HCT116 (cell line): ENCODE measurements around the gene DCAF6. TPM values are rescaled to one million over a fixed set of nuclear protein-coding genes. Genes with fewer than 3 reads are reported as not detected.

Experiments
- ATAC-seq: fragments of 200-7000 bp; cut with Tn5 transposase; 2 replicates; pipeline ENCODE4 v1.9.1; 2020; ENCODE audit warnings: mild to moderate bottlenecking, moderate library complexity
- BruUV-seq: library from RNA; stranded (reverse); fragments of 400-500 nt; replicated peaks from 2 replicates; lab custom pipeline; 2021; lab: Mats Ljungman, UMichigan
- CTCF ChIA-PET: fragments of 300-600 bp; sonication (Branson Sonifier 250); formaldehyde crosslinking; loops from one replicate; lab custom pipeline; 2021; ENCODE audit warnings: antibody characterized with exemption; lab: Charles Lee
- POLR2A ChIA-PET: fragments of 300-600, 350-600 bp; sonication (Branson Sonifier 250); formaldehyde crosslinking; loops from one replicate; lab custom pipeline; 2021; ENCODE audit warnings: antibody characterized with exemption; lab: Charles Lee
- RAD21 ChIA-PET, 2 experiments: fragments of 300-600 bp; sonication (Branson Sonifier 250); formaldehyde crosslinking; loops; one replicate each; lab custom pipeline; 2023; ENCODE audit warnings: low total read pairs in 2 of 2; ENCODE audit not compliant: uncharacterized antibody in 2 of 2, unreplicated experiment in 2 of 2, low non-redundant PET in 1 of 2; lab: Charles Lee
- DNase-seq: peaks from one replicate; pipeline ENCODE4 v3.0.0-alpha.2; 2010; ENCODE audit warnings: low read depth, low spot score
- H2AFZ ChIP-seq: fragments of 200-600 bp; shearing (Covaris generic), sonication (generic); 2 replicates; pipeline ENCODE4 v1.6.1; 2017; ENCODE audit warnings: low read depth, mixed run types, mixed read lengths, antibody characterized with exemption, low read length; ENCODE audit not compliant: poor library complexity, severe bottlenecking
- H3K27ac ChIP-seq: 2 replicates; pipeline ENCODE4 v1.5.1; 2012; ENCODE audit warnings: low read depth, low read length
- H3K27me3 ChIP-seq: fragments of 200-600 bp; sonication (generic); 2 replicates; pipeline ENCODE4 v1.6.1; 2016; ENCODE audit warnings: mixed run types, low read length, mixed read lengths; ENCODE audit not compliant: insufficient read depth
- H3K36me3 ChIP-seq, 2 experiments: fragments of 200-500 bp in 1 of 2; fragments of 200-600 bp in 1 of 2; sonication (Bioruptor generic) in 1 of 2; sonication (generic) in 1 of 2; 2 replicates each; pipeline versions ENCODE4 v1.5.1 to v1.6.1; 2014 to 2016; ENCODE audit warnings: low read length in 2 of 2, inconsistent platforms in 1 of 2, mixed read lengths in 1 of 2, mixed run types in 1 of 2; ENCODE audit not compliant: insufficient read depth in 2 of 2, control insufficient read depth in 1 of 2
- H3K4me1 ChIP-seq, 2 experiments: fragments of 200-600 bp in 1 of 2; sonication (generic) in 1 of 2; 2 replicates each; pipeline versions ENCODE4 v1.5.1 to v1.6.1; 2012 to 2017; ENCODE audit warnings: low read length in 2 of 2, inconsistent platforms in 1 of 2, mild to moderate bottlenecking in 1 of 2, mixed read lengths in 1 of 2, mixed run types in 1 of 2, moderate library complexity in 1 of 2; ENCODE audit not compliant: insufficient read depth in 2 of 2, control insufficient read depth in 1 of 2
- H3K4me2 ChIP-seq: fragments of 200-600 bp; sonication (generic); 2 replicates; pipeline ENCODE4 v1.6.1; 2017; ENCODE audit warnings: mixed run types, low read length, mixed read lengths
- H3K4me3 ChIP-seq, 2 experiments: fragments of 200-600 bp in 1 of 2; sonication (generic) in 1 of 2; replicated peaks in 1 of 2; 2 replicates each; pipeline ENCODE4 v1.5.1; 2011 to 2016; ENCODE audit warnings: low read length in 2 of 2, control low read depth in 1 of 2, low read depth in 1 of 2, mild to moderate bottlenecking in 1 of 2, mixed read lengths in 1 of 2, mixed run types in 1 of 2
- H3K79me2 ChIP-seq: fragments of 200-600 bp; sonication (generic); 2 replicates; pipeline ENCODE4 v1.6.1; 2017; ENCODE audit warnings: mild to moderate bottlenecking, mixed run types, low read length, moderate library complexity, mixed read lengths; ENCODE audit not compliant: insufficient read depth
- H3K9ac ChIP-seq: fragments of 200-600 bp; sonication (generic); 2 replicates; pipeline ENCODE4 v1.6.1; 2016; ENCODE audit warnings: low read length, mixed read lengths
- H3K9me2 ChIP-seq: fragments of 200-600 bp; sonication (generic), shearing (Covaris generic); 2 replicates; pipeline ENCODE4 v1.6.1; 2017; ENCODE audit warnings: mixed run types, mild to moderate bottlenecking, moderate library complexity; ENCODE audit not compliant: insufficient read depth
- H3K9me3 ChIP-seq, 2 experiments: fragments of 200-500 bp in 1 of 2; fragments of 200-600 bp in 1 of 2; sonication (Bioruptor generic) in 1 of 2; sonication (generic) in 1 of 2; 2 replicates each; pipeline ENCODE4 v1.6.1; 2014 to 2017; ENCODE audit warnings: low read length in 2 of 2, mixed read lengths in 2 of 2, inconsistent platforms in 1 of 2, low read depth in 1 of 2, mild to moderate bottlenecking in 1 of 2, mixed run types in 1 of 2, moderate library complexity in 1 of 2; ENCODE audit not compliant: control insufficient read depth in 1 of 2, insufficient read depth in 1 of 2
- H4K20me1 ChIP-seq: fragments of 200-600 bp; sonication (generic), shearing (Covaris generic); 2 replicates; pipeline ENCODE4 v1.6.1; 2017; ENCODE audit warnings: mixed run types, mild to moderate bottlenecking, moderate library complexity; ENCODE audit not compliant: insufficient read depth
- CBX3 ChIP-seq: IDR thresholded peaks from 2 replicates; pipeline ENCODE4 v1.6.1; 2012; ENCODE audit warnings: low read depth
- CTCF ChIP-seq, 3 experiments: fragments of 200-600 bp in 1 of 3; sonication (generic) in 1 of 3; IDR thresholded peaks in 2 of 3; conservative IDR thresholded peaks in 1 of 3; 2 replicates each; pipeline ENCODE4 v1.5.1; 2012 to 2017; ENCODE audit warnings: low read depth in 2 of 3, low read length in 2 of 3, antibody characterized with exemption in 1 of 3, borderline replicate concordance in 1 of 3, control low read depth in 1 of 3, mild to moderate bottlenecking in 1 of 3, mixed read lengths in 1 of 3, mixed run types in 1 of 3, moderate library complexity in 1 of 3; ENCODE audit not compliant: insufficient read depth in 1 of 3
- EZH2phosphoT487 ChIP-seq: fragments of 200-600 bp; IDR thresholded peaks from 2 replicates; pipeline ENCODE4 v1.6.1; 2018; ENCODE audit warnings: antibody characterized with exemption, borderline replicate concordance
- RAD21 ChIP-seq: IDR thresholded peaks from 2 replicates; pipeline ENCODE4 v1.6.1; 2012; ENCODE audit warnings: low read depth, mild to moderate bottlenecking
- SIN3A ChIP-seq: IDR thresholded peaks from 2 replicates; pipeline ENCODE4 v1.6.1; 2012; ENCODE audit warnings: low read depth
- intact Hi-C: fragments of 100-400 bp; cut with micrococcal nuclease; formaldehyde crosslinking; loops from 2 replicates; pipeline ENCODE4 v1.10.0; 2022
- total RNA-seq: library from RNA; stranded (reverse); gene quantifications from one replicate; pipeline ENCODE4 v1.2.1, GENCODE V29; 2021; ENCODE audit not compliant: unreplicated experiment
- TF ChIP-seq, protein P1 (sequence below): IDR thresholded peaks from 2 replicates; pipeline ENCODE4 v1.6.1; 2012

DCAF6 gene
- total RNA-seq, 1 experiment from 2014 or later, result 34.2 TPM

DNA sequence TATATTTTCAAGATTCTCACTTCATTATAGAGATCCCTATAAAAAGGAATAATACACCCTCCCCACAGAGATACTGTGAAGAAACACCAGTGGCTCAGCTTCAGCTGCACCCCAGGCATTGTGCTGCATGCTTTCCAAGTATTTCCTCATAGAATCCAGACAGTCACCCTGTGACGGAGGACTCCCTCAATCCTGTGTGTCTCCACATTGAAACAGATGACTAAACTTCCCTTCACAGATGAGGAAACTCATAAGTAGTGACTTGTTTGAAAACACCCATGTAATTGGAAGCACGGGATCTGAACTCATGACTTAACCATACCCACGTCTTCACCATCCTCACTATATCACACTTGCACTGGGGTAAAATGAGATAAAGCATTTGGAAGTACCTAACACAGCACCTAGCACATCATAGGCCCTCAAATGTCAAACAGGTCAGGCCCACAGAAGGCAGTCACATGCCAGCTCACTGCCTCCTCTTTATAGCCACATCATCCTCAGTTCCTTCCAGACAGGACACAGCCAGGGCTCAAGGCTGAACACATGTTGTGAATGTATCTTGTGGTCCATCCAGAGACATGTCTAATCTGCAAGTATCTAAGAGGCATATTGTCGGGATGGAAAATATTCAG lies 145.0 kb downstream of the DCAF6 start:
- Histone ChIP-seq H3K79me2 (no peaks in the 10 kb centered on the region), H3K27me3 (no peaks in the 10 kb centered on the region), H3K4me1 (peaks cover 25 to 41% of the 10 kb centered on the region in 2 experiments), H3K9me2 (no peaks in the 10 kb centered on the region), H3K4me2 (no peak overlapping the region), H2AFZ (no peak overlapping the region), H3K9me3 (no peaks in the 10 kb centered on the region), H4K20me1 (no peaks in the 10 kb centered on the region), H3K4me3 (no peak overlapping the region), H3K27ac (no peak overlapping the region), H3K9ac (no peak overlapping the region), H3K36me3 (no peaks in the 10 kb centered on the region)
- ATAC-seq, result no peak
- ChIA-PET RAD21 (interaction anchor here in 1 of 2 experiments (0.6 to 1.4 kb wide), 3 partner anchors 32 to 481 kb away, joined by 3 to 4 read pairs (median 3); no protein-coding TSS in a partner anchor), POLR2A (no interaction called here), CTCF (interaction anchor here (0.6 to 1.9 kb wide), 17 partner anchors 10 to 523 kb away, joined by 3 to 27 read pairs (median 7); partner anchors contain the start of genes DCAF6 and MPC2)
- TF ChIP-seq RAD21, result no peak
- TF ChIP-seq, protein P1, sequence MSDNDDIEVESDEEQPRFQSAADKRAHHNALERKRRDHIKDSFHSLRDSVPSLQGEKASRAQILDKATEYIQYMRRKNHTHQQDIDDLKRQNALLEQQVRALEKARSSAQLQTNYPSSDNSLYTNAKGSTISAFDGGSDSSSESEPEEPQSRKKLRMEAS, result no peak
- no peak for TF ChIP-seq CBX3
- TF ChIP-seq EZH2phosphoT487, result no peak
- TF ChIP-seq CTCF (IDR thresholded peaks at IDR 0.05 in 2 of 3, conservative IDR thresholded peaks at IDR 0.05 in 1 of 3; ENCODE audit: borderline replicate concordance in 1 of 3, insufficient read depth in 1 of 3, low read depth in 2 of 3, low read length in 2 of 3), result no peak
- no peak for TF ChIP-seq SIN3A
- DNase-seq, result no peak
- no TSS peak for BruUV-seq
- intact Hi-C loops, result loop anchor here (1.0 to 5.0 kb wide), 2 partner anchors 366 to 479 kb away; no protein-coding TSS in a partner anchor
